WI38 (cell line): ENCODE results near the gene RAB29.
"Not testable (repeated sequence)": the region's sequence is repeated elsewhere in the genome, so short reads cannot be mapped to it uniquely, and the experiment has no call there.

Experiments used
- H3K4me3 ChIP-seq: 2 replicates; pipeline ENCODE4 v1.5.1; 2011; ENCODE audit warnings: low read depth, mild to moderate bottlenecking, control low read depth, low read length
- TF ChIP-seq, protein P1 (sequence below): IDR thresholded peaks from 2 replicates; pipeline ENCODE4 v1.5.1; 2012; ENCODE audit warnings: low read depth, mild to moderate bottlenecking, control low read depth, low read length

The RAB29 gene

DNA sequence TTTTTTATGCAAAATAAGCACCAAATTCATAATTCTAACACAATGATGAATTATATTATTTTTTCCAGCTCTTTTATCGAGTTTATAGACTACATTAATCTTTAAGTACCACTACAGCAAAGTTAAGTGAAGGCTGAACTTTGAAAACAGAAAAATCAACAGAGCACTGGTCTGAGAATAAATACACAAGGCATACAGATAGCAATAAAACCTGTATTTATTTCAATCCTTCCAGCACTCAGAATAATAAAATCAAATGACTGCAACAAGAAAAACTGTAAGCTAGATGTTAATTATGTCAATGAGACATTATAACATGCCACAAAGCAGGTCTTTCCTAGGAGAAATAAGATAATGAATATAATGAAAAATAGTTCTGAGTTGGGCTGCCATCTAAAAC lies 49.8 kb downstream of the RAB29 start:
- no peak overlapping the region for H3K4me3 ChIP-seq
- TF ChIP-seq, protein P1, sequence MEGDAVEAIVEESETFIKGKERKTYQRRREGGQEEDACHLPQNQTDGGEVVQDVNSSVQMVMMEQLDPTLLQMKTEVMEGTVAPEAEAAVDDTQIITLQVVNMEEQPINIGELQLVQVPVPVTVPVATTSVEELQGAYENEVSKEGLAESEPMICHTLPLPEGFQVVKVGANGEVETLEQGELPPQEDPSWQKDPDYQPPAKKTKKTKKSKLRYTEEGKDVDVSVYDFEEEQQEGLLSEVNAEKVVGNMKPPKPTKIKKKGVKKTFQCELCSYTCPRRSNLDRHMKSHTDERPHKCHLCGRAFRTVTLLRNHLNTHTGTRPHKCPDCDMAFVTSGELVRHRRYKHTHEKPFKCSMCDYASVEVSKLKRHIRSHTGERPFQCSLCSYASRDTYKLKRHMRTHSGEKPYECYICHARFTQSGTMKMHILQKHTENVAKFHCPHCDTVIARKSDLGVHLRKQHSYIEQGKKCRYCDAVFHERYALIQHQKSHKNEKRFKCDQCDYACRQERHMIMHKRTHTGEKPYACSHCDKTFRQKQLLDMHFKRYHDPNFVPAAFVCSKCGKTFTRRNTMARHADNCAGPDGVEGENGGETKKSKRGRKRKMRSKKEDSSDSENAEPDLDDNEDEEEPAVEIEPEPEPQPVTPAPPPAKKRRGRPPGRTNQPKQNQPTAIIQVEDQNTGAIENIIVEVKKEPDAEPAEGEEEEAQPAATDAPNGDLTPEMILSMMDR: no peak

DNA sequence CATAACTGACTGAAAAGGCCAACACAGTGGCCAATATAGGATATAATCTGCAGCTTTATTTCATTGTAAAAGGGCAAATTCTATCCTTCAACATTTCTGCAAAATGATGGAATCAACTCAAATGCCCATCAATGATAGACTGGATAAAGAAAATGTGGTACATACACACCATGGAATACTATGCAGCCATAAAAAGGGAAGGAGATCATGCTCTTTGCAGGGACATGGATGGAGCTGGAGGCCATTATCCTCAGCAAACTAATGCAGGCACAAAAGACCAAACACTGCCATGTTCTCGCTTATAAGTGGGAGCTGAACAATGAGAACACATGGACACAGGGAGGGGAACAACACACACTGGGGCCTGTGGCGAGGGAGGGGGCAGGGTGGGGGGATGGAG lies 54.5 kb downstream of the RAB29 start:
- not testable (repeated sequence) for H3K4me3 ChIP-seq

DNA sequence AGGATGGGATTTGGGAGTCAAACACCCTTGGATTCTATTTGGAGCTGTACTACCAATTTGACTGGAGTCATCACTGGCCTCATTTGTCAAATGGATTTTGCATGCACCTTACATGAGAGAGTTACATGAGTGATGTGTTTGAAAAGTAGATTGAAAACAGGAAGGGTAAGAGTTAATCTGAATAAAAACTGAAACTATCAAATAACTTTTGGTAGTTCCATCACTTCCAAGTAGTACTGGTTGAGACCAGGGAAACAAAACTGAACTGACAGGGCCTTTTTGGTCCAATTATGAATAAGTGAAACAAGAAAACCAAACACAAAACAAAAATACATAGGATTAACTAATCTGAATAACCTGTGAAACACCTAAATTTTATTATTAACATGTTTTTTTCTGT lies 55.5 kb downstream of the RAB29 start:
- TF ChIP-seq, protein P1: no peak
- H3K4me3 ChIP-seq: no peak overlapping the region

DNA sequence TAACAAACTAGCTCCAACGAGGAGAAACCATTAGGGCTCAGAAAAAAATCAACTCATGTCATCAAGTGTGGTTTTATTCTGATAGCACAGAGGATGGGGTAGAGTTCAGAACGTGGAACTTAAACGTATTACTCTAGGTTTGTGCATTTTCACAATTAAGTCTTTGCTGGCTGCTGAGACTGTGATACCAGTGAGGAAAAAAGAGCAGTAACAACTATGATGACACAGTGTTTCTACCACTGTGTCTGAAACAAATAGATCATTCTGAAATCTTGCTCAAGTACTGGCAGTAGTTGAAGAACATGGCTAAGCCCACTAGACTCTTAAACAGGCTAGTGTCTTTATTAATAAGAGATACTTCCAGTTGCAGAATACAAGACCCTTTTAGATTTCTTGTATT lies 56.3 kb downstream of the RAB29 start:
- TF ChIP-seq, protein P1: no peak
- H3K4me3 ChIP-seq: no peak overlapping the region
